Activated B cell treated with CpG ODN at 0.5 μM for 24 hours (primary cell): ENCODE results near the gene HSH2D. TPM values are rescaled to one million over a fixed set of nuclear protein-coding genes. Genes with fewer than 3 reads are reported as not detected.

ENCODE experiments used
- ATAC-seq: fragments of 200-7000 bp; cut with Tn5 transposase; one replicate; pipeline ENCODE4 v1.10.0; 2021; ENCODE audit warnings: low read depth, mild to moderate bottlenecking, moderate library complexity
- CTCF ChIA-PET: fragments of 350-600 bp; sonication (Branson Sonifier 250); formaldehyde crosslinking; loops from one replicate; lab custom pipeline; 2021; ENCODE audit warnings: antibody characterized with exemption; lab: Charles Lee
- POLR2A ChIA-PET: fragments of 350-600 bp; sonication (Branson Sonifier 250); formaldehyde crosslinking; loops from one replicate; lab custom pipeline; 2021; ENCODE audit warnings: antibody characterized with exemption; lab: Charles Lee
- DNase-seq: peaks from one replicate; pipeline ENCODE4 v3.0.0; 2022
- H3K27ac Mint-ChIP-seq: one replicate; pipeline ENCODE4 v1.8.0; 2020; ENCODE audit warnings: mixed read lengths
- H3K27me3 Mint-ChIP-seq: one replicate; pipeline ENCODE4 v1.8.0; 2021; ENCODE audit warnings: mixed read lengths
- H3K36me3 Mint-ChIP-seq: one replicate; pipeline ENCODE4 v1.8.0; 2021; ENCODE audit warnings: low read depth, mixed read lengths
- H3K4me1 Mint-ChIP-seq: one replicate; pipeline ENCODE4 v1.8.0; 2021; ENCODE audit warnings: mixed read lengths
- H3K4me3 Mint-ChIP-seq: one replicate; pipeline ENCODE4 v1.8.0; 2020; ENCODE audit warnings: mild to moderate bottlenecking, mixed read lengths
- H3K9me3 Mint-ChIP-seq: one replicate; pipeline ENCODE4 v1.8.0; 2020; ENCODE audit warnings: mixed read lengths
- intact Hi-C: fragments of 100-400 bp; cut with micrococcal nuclease; formaldehyde crosslinking; loops from one replicate; pipeline ENCODE4 v1.15.1; 2024
- total RNA-seq: library from RNA; stranded (reverse); gene quantifications from 2 replicates; pipeline ENCODE4 v1.2.3, GENCODE V29; 2022
- TF ChIP-seq, protein P1 (sequence below): fragments of 200-600 bp; IDR thresholded peaks from one replicate; pipeline ENCODE4 v1.8.0; 2022; ENCODE audit warnings: antibody characterized with exemption, mild to moderate bottlenecking

The HSH2D gene
- total RNA-seq, 1 donor from 2014 or later: 191 TPM

DNA sequence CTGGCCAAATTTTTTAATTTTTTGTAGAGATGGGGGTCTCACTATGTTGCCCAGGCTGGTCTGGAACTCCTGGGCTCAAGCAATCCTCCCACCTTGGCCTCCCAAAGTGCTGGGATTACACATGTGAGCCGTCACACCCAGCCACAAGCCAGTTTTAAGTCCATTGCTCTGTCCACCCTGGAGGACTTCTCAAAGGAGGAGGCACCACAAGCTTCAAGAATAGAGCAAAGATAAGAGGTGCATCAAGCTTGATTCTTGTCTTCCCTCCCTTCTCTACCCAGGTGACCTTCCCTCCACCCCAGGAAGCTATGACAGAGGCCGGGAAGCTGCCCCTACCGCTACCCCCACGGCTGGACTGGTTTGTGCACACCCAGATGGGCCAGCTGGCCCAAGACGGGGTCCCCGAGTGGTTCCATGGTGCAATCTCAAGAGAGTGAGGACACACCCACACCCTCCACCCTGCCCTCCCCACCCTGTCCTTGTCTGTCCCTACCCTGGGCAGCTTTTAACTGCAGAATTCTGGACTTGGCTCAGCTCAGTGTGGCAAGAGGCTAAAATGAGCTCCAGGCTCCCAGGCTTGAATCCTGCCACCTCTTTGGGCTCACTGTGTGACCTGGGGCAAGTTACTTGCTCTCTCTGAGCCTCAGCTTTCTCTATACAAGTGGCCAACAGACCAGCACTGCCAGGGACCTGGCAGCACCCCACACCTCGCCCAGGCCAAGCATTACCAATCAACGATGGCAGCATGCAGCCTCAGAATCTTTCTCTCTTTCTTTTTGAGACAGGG, 5.2 kb downstream of the HSH2D start:
- Mint-ChIP-seq H3K9me3 (no peaks in the 10 kb centered on the region), H3K36me3 (peaks cover 67% of the 10 kb centered on the region), H3K27me3 (no peaks in the 10 kb centered on the region), H3K4me1 (peaks cover 77% of the 10 kb centered on the region), H3K27ac (peak overlapping the region; percentile 89), H3K4me3 (peak overlapping the region; percentile 59)
- intact Hi-C loops: no loop called here
- ChIA-PET CTCF (interaction anchor here (0.9 to 3.3 kb wide), 3 partner anchors 30 to 78 kb away, joined by 3 to 16 read pairs (median 4); no protein-coding TSS in a partner anchor), POLR2A (interaction anchor here (0.7 to 15.4 kb wide), 12 partner anchors 8 to 72 kb away, joined by 3 to 338 read pairs (median 6); partner anchors contain the start of genes FAM32A, RAB8A and TPM4)
- ATAC-seq (no peak), DNase-seq (no peak)
- TF ChIP-seq, protein P1, sequence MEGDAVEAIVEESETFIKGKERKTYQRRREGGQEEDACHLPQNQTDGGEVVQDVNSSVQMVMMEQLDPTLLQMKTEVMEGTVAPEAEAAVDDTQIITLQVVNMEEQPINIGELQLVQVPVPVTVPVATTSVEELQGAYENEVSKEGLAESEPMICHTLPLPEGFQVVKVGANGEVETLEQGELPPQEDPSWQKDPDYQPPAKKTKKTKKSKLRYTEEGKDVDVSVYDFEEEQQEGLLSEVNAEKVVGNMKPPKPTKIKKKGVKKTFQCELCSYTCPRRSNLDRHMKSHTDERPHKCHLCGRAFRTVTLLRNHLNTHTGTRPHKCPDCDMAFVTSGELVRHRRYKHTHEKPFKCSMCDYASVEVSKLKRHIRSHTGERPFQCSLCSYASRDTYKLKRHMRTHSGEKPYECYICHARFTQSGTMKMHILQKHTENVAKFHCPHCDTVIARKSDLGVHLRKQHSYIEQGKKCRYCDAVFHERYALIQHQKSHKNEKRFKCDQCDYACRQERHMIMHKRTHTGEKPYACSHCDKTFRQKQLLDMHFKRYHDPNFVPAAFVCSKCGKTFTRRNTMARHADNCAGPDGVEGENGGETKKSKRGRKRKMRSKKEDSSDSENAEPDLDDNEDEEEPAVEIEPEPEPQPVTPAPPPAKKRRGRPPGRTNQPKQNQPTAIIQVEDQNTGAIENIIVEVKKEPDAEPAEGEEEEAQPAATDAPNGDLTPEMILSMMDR: no peak

DNA sequence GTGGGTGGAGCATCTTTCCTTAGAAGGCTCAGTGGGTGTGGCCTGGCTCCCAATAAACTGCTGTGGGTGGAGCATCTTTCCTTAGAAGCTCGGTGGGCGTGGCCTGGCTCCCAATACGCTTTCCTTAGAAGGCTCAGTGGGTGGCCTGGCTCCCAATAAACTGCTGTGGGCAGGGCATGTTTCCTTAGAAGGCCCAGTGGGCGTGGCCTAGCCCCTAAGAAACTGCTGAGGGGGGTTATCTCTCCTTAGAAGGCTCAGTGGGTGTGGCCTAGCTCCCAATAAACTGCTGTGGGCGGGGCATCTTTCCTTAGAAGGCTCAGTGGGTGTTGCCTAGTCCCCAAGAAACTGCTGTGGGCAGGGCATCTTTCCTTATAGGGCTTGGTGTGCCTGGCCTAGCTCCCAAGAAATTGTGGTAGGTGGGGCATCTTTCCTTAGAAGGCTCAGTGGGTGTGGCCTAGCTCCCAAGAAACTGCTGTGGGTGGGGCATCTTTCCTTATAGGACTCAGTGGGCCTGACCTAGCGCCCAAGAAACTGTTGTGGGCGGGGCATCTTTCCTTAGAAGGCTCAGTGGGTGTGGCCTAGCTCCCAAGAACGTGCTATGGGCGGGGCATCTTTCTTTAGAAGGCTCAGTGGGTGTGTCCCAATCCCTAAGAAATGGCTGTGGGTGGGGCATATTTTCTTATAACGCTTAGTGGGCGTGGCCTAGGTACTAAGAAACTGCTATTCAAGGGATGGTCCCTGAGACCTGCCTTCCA, 10.3 kb downstream of the HSH2D start:
- TF ChIP-seq, protein P1: no peak
- Mint-ChIP-seq H3K4me3 (no peak overlapping the region), H3K27me3 (no peaks in the 10 kb centered on the region), H3K4me1 (peaks cover 59% of the 10 kb centered on the region), H3K9me3 (no peaks in the 10 kb centered on the region), H3K27ac (peak overlapping the region; percentile 30), H3K36me3 (peaks cover 92% of the 10 kb centered on the region)
- DNase-seq (no peak), ATAC-seq (no peak)
- intact Hi-C loops: no loop called here
- POLR2A ChIA-PET: interaction anchor here (1.2 to 15.4 kb wide), 4 partner anchors 11 to 75 kb away, joined by 3 to 338 read pairs (median 88); partner anchors contain the start of gene HSH2D
- CTCF ChIA-PET: interaction anchor here (1.4 to 1.6 kb wide), 2 partner anchors 31 to 36 kb away, joined by 3 read pairs; partner anchors contain the start of gene FAM32A

DNA sequence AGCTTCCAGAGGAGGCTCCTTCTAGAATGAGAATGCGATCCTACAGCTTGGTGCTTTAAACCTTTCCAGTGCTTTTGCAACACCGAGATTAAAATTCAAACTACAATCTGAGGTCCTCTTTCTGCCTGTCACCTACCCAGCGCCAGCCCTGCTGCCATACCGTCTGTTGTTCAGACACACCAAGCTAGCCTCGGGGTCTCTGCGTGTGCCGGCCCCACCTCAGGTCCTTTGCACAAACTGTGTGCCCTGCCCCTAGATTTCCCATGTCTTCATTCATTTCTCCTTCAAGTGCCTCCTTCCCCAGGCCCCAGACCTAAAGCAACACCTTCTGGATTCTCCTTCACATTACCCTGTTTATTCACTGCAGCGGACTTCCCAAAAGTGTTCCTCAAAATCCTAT, 11.1 kb downstream of the HSH2D start:
- POLR2A ChIA-PET: interaction anchor here (1.2 to 10.3 kb wide), 3 partner anchors 12 to 77 kb away, joined by 9 to 154 read pairs (median 21); partner anchors contain the start of gene HSH2D
- Mint-ChIP-seq H3K27ac (peak overlapping the region; percentile 70), H3K36me3 (peaks cover 84% of the 10 kb centered on the region), H3K4me3 (no peak overlapping the region), H3K4me1 (peaks cover 51% of the 10 kb centered on the region), H3K9me3 (no peaks in the 10 kb centered on the region), H3K27me3 (no peaks in the 10 kb centered on the region)
- CTCF ChIA-PET: no interaction called here
- ATAC-seq (no peak), DNase-seq (no peak)
- intact Hi-C loops: no loop called here
- TF ChIP-seq, protein P1: no peak

DNA sequence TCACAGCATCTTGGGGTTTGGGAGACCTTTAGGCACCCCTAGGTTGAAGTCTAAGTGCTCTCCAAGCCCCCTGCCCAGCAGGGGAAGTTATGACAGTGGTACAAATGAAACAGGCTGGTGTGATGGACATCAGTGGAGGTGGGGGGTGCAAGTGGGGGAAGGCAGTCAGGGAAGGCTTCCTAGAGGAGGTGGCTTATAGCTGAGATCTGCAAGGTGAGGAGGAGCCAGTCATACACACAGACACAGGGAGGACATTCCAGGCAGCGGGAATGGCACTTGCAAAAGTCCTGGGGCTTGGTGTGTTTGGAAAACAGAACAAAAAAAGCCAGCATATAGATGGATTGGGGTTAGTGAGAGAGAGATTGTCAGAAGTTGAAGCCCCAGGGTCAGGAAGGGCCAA, 11.6 kb downstream of the HSH2D start:
- no peaks in the 10 kb centered on the region for H3K9me3 Mint-ChIP-seq
- ChIA-PET CTCF (no interaction called here), POLR2A (interaction anchor here (0.6 to 10.3 kb wide), 5 partner anchors 12 to 1642 kb away, joined by 4 to 154 read pairs (median 9); partner anchors contain the start of gene HSH2D)
- H3K36me3 Mint-ChIP-seq: peaks cover 79% of the 10 kb centered on the region
- H3K27ac Mint-ChIP-seq: peak overlapping the region; percentile 70
- H3K27me3 Mint-ChIP-seq: no peaks in the 10 kb centered on the region
- intact Hi-C loops: no loop called here
- TF ChIP-seq, protein P1: no peak
- H3K4me1 Mint-ChIP-seq: peaks cover 45% of the 10 kb centered on the region
- DNase-seq: no peak
- H3K4me3 Mint-ChIP-seq: peak overlapping the region; percentile 12
- no peak for ATAC-seq
